Liver (tissue), 9 donors: ENCODE results near the gene TRIM4. TPM values are rescaled to one million over a fixed set of nuclear protein-coding genes. Genes with fewer than 3 reads are reported as not detected.

Experiments used
- DNase-seq: peaks from one replicate; pipeline ENCODE4 v3.0.0-alpha.2; 2017; ENCODE audit warnings: low spot score
- H3K27ac ChIP-seq, 2 donors: one replicate each; pipeline ENCODE4 v1.7.0; 2013; ENCODE audit warnings: inconsistent platforms in 2 of 2, low read length in 2 of 2, control low read depth in 1 of 2, low read depth in 1 of 2, mild to moderate bottlenecking in 1 of 2
- H3K27me3 ChIP-seq, 4 donors: one replicate each; pipeline versions ENCODE4 v1.6.1 to v1.7.0; 2013; ENCODE audit warnings: low read length in 3 of 4, inconsistent platforms in 1 of 4, mild to moderate bottlenecking in 1 of 4, moderate library complexity in 1 of 4; ENCODE audit not compliant: control insufficient read depth in 4 of 4, insufficient read depth in 4 of 4
- H3K36me3 ChIP-seq, 4 donors: one replicate each; pipeline versions ENCODE4 v1.6.1 to v1.7.0; 2013; ENCODE audit warnings: low read length in 3 of 4, mild to moderate bottlenecking in 3 of 4, low read depth in 1 of 4, moderate library complexity in 1 of 4; ENCODE audit not compliant: control insufficient read depth in 4 of 4, insufficient read depth in 3 of 4
- H3K4me1 ChIP-seq, 4 donors: one replicate each; pipeline versions ENCODE4 v1.6.1 to v1.7.0; 2013; ENCODE audit warnings: low read length in 3 of 4, mild to moderate bottlenecking in 3 of 4, moderate library complexity in 1 of 4; ENCODE audit not compliant: control insufficient read depth in 4 of 4, insufficient read depth in 4 of 4
- H3K4me3 ChIP-seq, 3 donors: one replicate each; pipeline versions ENCODE4 v1.6.1 to v1.7.0; 2013; ENCODE audit warnings: low read length in 3 of 3, control low read depth in 1 of 3, low read depth in 1 of 3, mild to moderate bottlenecking in 1 of 3
- H3K9ac ChIP-seq, 2 donors: one replicate each; pipeline ENCODE4 v1.7.0; 2013; ENCODE audit warnings: low read length in 2 of 2, mild to moderate bottlenecking in 2 of 2, moderate library complexity in 2 of 2, control low read depth in 1 of 2, low read depth in 1 of 2
- H3K9me3 ChIP-seq, 4 donors: one replicate each; pipeline versions ENCODE4 v1.6.1 to v1.7.0; 2013; ENCODE audit warnings: low read length in 3 of 4; ENCODE audit not compliant: control insufficient read depth in 4 of 4
- ATF3 ChIP-seq: IDR thresholded peaks from 2 replicates; pipeline ENCODE4 v1.6.1; 2016; ENCODE audit warnings: antibody characterized with exemption
- CTCF ChIP-seq: fragments of 150-350 bp; IDR thresholded peaks from 2 replicates; pipeline ENCODE4 v1.5.1; 2017; ENCODE audit warnings: improper control_type of control experiment, low read depth, low read length; ENCODE audit not compliant: missing input control
- EGR1 ChIP-seq, 2 donors: IDR thresholded peaks; 2 replicates each; pipeline ENCODE4 v1.6.1; 2016 to 2018; ENCODE audit warnings: antibody characterized with exemption in 2 of 2, low read depth in 2 of 2
- FOXA1 ChIP-seq: IDR thresholded peaks from 2 replicates; pipeline ENCODE4 v1.6.1; 2016; ENCODE audit warnings: antibody characterized with exemption
- FOXA2 ChIP-seq: IDR thresholded peaks from 2 replicates; pipeline ENCODE4 v1.6.1; 2016; ENCODE audit warnings: antibody characterized with exemption
- GABPA ChIP-seq, 2 donors: IDR thresholded peaks in 1 of 2; conservative IDR thresholded peaks in 1 of 2; 2 replicates each; pipeline ENCODE4 v1.6.1; 2016; ENCODE audit warnings: antibody characterized with exemption in 2 of 2, mild to moderate bottlenecking in 1 of 2, moderate library complexity in 1 of 2
- HNF4A ChIP-seq, 2 donors: conservative IDR thresholded peaks; 2 replicates each; pipeline ENCODE4 v1.6.1; 2016; ENCODE audit warnings: antibody characterized with exemption in 2 of 2, mild to moderate bottlenecking in 2 of 2
- HNF4G ChIP-seq: IDR thresholded peaks from 2 replicates; pipeline ENCODE4 v1.6.1; 2016; ENCODE audit warnings: antibody characterized with exemption
- JUND ChIP-seq, 2 donors: IDR thresholded peaks; 2 replicates each; pipeline ENCODE4 v1.6.1; 2016; ENCODE audit warnings: antibody characterized with exemption in 2 of 2
- NR2F2 ChIP-seq: IDR thresholded peaks from 2 replicates; pipeline ENCODE4 v1.6.1; 2016; ENCODE audit warnings: antibody characterized with exemption
- RAD21 ChIP-seq, 2 donors: IDR thresholded peaks; 2 replicates each; pipeline ENCODE4 v1.6.1; 2016; ENCODE audit warnings: antibody characterized with exemption in 2 of 2, mild to moderate bottlenecking in 2 of 2
- REST ChIP-seq: IDR thresholded peaks from 2 replicates; pipeline ENCODE4 v1.6.1; 2016; ENCODE audit warnings: antibody characterized with exemption, mild to moderate bottlenecking
- RXRA ChIP-seq, 2 donors: IDR thresholded peaks; 2 replicates each; pipeline ENCODE4 v1.6.1; 2017 to 2018; ENCODE audit warnings: antibody characterized with exemption in 2 of 2, mild to moderate bottlenecking in 1 of 2
- SP1 ChIP-seq: IDR thresholded peaks from 2 replicates; pipeline ENCODE4 v1.6.1; 2018; ENCODE audit warnings: antibody characterized with exemption, mild to moderate bottlenecking
- TAF1 ChIP-seq: conservative IDR thresholded peaks from 2 replicates; pipeline ENCODE4 v1.6.1; 2016; ENCODE audit warnings: antibody characterized with exemption, mild to moderate bottlenecking
- YY1 ChIP-seq: IDR thresholded peaks from 2 replicates; pipeline ENCODE4 v1.6.1; 2016; ENCODE audit warnings: antibody characterized with exemption, mild to moderate bottlenecking
- ZBTB33 ChIP-seq: IDR thresholded peaks from 2 replicates; pipeline ENCODE4 v1.6.1; 2016; ENCODE audit warnings: antibody characterized with exemption
- WGBS: extraction: QIAGEN DNeasy Blood & Tissue Kit; methylation state at CpG from one replicate; pipeline ENCODE4 v1.1.7; 2013; 5-methylcytosine and 5-hydroxymethylcytosine counted together
- polyA plus RNA-seq, 2 donors: library from polyadenylated mRNA; stranded (reverse) in 1 of 2; unstranded in 1 of 2; fragments of 200-250 nt in 1 of 2; fragments of >200 nt in 1 of 2; fragmentation: Nextera tagmentation in 1 of 2; extraction: Ambion mirVana in 1 of 2; gene quantifications; one replicate each; pipeline versions ENCODE4 v1.2.1 to v1.2.3, GENCODE V29; 2013 to 2015
- total RNA-seq, 2 donors: library from RNA; depleted of rRNA; stranded (reverse); fragments of >200 nt; gene quantifications; one replicate each; pipeline ENCODE4 v1.2.3, GENCODE V29; 2014
- donor health status: healthy.
- donor health status: healthy.
- donor health status: healthy.
- donor health status: healthy.
- donor health status: healthy.

The TRIM4 gene
- total and polyA plus RNA-seq, 4 donors: 11.9 to 23.0 (median 14.6) TPM

- H3K9me3 ChIP-seq: no peaks in the 10 kb centered on the region
- no peak overlapping the region for H3K4me3 ChIP-seq
- no peak for DNase-seq
- peaks cover 2 to 18% (median 8%) of the 10 kb centered on the region in 4 donors for H3K4me1 ChIP-seq
- H3K27ac ChIP-seq: no peak overlapping the region
- H3K9ac ChIP-seq: no peak overlapping the region
- WGBS: 44% methylated on average over 3 of the region's 3 CpGs
- H3K36me3 ChIP-seq: no peaks in the 10 kb centered on the region
- TF ChIP-seq SP1 (no peak), RAD21 (IDR thresholded peaks at IDR 0.05) (peak; percentile 63 to 73), CTCF (peak; percentile 50)
- H3K27me3 ChIP-seq: no peaks in the 10 kb centered on the region
Measured at GRCh38 chr7:99949645-99950228, 30.4 kb upstream of the TRIM4 start.

GRCh38 chr7:99947608-99948007 lies 28.3 kb upstream of the TRIM4 start:
- TF ChIP-seq NR2F2: no peak
- TF ChIP-seq GABPA (IDR thresholded peaks at IDR 0.05 in 1 of 2, conservative IDR thresholded peaks at IDR 0.05 in 1 of 2): no peak
- no peak for TF ChIP-seq ATF3
- TF ChIP-seq TAF1: no peak
- no peak for TF ChIP-seq HNF4A (conservative IDR thresholded peaks at IDR 0.05)
- no peak for TF ChIP-seq HNF4G
- TF ChIP-seq FOXA1: no peak

GRCh38 chr7:99944497-99945070 lies 25.3 kb upstream of the TRIM4 start:
- no peak overlapping the region for H3K4me3 ChIP-seq
- no peaks in the 10 kb centered on the region for H3K4me1 ChIP-seq
- H3K9ac ChIP-seq: no peak overlapping the region
- WGBS: 82% methylated on average over 4 of the region's 4 CpGs
- H3K36me3 ChIP-seq: no peaks in the 10 kb centered on the region
- H3K9me3 ChIP-seq: no peaks in the 10 kb centered on the region
- H3K27me3 ChIP-seq: no peaks in the 10 kb centered on the region
- no peak overlapping the region for H3K27ac ChIP-seq
- DNase-seq: no peak
- no peak for TF ChIP-seq HNF4A (conservative IDR thresholded peaks at IDR 0.05)
- no peak for TF ChIP-seq JUND (IDR thresholded peaks at IDR 0.05)
- TF ChIP-seq FOXA2: no peak
- TF ChIP-seq GABPA (IDR thresholded peaks at IDR 0.05 in 1 of 2, conservative IDR thresholded peaks at IDR 0.05 in 1 of 2): no peak
- TF ChIP-seq RAD21 (IDR thresholded peaks at IDR 0.05): no peak
- TF ChIP-seq TAF1: no peak
- TF ChIP-seq EGR1 (IDR thresholded peaks at IDR 0.05; ENCODE audit: low read depth in 2 of 2): no peak
- TF ChIP-seq RXRA (IDR thresholded peaks at IDR 0.05): no peak
- TF ChIP-seq SP1: no peak
- no peak for TF ChIP-seq REST
- TF ChIP-seq CTCF: no peak
- no peak for TF ChIP-seq FOXA1
- no peak for TF ChIP-seq HNF4G
- TF ChIP-seq ZBTB33: no peak
- TF ChIP-seq NR2F2: no peak
- TF ChIP-seq YY1: no peak

More at GRCh38 chr7:99947608-99948007, 28.3 kb upstream of the TRIM4 start:
- Histone ChIP-seq H3K9ac (no peak overlapping the region), H3K36me3 (no peaks in the 10 kb centered on the region), H3K27ac (no peak overlapping the region), H3K4me1 (no peaks in the 10 kb centered on the region), H3K9me3 (no peaks in the 10 kb centered on the region), H3K4me3 (no peak overlapping the region), H3K27me3 (no peaks in the 10 kb centered on the region)
- WGBS: 94% methylated on average over 1 of the region's 1 CpG
- no peak for DNase-seq
